ENCODE data around the gene CPA5. TPM values are rescaled to one million over a fixed set of nuclear protein-coding genes. Genes with fewer than 3 reads are reported as not detected.

CPA5 gene
- total RNA-seq, 1 donor from 2014 or later = not detected

DNA sequence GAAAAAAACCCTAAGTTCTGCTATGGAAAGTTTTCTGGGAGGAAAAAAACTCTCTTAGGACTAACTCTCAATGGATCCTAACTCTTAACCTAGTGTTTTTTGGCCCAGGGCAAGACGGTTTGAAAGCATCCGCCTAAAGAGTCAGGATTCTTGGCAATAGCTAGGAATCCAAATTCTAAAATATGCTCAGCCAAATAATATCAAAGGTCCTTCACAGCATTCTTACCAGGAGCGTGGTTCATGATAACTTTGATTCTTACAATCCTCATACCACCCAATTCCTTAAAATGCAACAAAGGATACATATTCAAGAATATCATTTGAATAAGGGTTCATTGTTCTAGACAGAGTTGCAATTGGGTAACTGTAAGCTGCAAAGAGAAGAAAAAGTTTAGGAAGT is 57.0 kb downstream of the CPA5 start:
- no peak overlapping the region for H3K4me3 ChIP-seq (ENCODE audit: low read depth, low read length)
- TF ChIP-seq, protein P1, sequence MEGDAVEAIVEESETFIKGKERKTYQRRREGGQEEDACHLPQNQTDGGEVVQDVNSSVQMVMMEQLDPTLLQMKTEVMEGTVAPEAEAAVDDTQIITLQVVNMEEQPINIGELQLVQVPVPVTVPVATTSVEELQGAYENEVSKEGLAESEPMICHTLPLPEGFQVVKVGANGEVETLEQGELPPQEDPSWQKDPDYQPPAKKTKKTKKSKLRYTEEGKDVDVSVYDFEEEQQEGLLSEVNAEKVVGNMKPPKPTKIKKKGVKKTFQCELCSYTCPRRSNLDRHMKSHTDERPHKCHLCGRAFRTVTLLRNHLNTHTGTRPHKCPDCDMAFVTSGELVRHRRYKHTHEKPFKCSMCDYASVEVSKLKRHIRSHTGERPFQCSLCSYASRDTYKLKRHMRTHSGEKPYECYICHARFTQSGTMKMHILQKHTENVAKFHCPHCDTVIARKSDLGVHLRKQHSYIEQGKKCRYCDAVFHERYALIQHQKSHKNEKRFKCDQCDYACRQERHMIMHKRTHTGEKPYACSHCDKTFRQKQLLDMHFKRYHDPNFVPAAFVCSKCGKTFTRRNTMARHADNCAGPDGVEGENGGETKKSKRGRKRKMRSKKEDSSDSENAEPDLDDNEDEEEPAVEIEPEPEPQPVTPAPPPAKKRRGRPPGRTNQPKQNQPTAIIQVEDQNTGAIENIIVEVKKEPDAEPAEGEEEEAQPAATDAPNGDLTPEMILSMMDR (IDR thresholded peaks at IDR 0.05; ENCODE audit: insufficient read depth, low read length, severe bottlenecking) = no peak
- no peak for FAIRE-seq

DNA sequence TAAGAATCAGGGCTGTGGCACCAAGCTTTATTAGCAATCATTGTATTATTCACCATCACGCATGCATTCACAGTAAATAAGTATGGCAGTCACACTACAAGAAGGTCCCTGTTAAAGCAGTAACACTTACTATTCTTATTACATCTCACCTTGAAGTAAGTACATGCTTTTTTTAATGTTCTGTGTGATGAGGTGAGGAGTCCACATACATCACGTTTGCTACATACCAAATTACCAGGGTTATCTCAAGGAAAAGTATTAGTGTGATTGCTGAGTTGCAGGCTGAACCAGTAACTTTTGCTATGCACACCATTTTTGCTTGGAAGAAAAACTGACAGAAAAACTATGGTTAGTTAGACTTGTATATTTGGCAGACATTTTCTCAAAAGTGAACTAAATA is 60.4 kb downstream of the CPA5 start:
- TF ChIP-seq, protein P1 (IDR thresholded peaks at IDR 0.05; ENCODE audit: insufficient read depth, low read length, severe bottlenecking) = no peak

More for the DNA sequence above, 57.0 kb downstream of the CPA5 start:
- Histone ChIP-seq H3K36me3 (ENCODE audit: control insufficient read depth, insufficient read depth, low read length) (peaks cover 1% of the 10 kb centered on the region), H3K27me3 (ENCODE audit: control insufficient read depth, insufficient read depth, low read length) (no peaks in the 10 kb centered on the region)
- no peak for DNase-seq (ENCODE audit: low read depth)

DNA sequence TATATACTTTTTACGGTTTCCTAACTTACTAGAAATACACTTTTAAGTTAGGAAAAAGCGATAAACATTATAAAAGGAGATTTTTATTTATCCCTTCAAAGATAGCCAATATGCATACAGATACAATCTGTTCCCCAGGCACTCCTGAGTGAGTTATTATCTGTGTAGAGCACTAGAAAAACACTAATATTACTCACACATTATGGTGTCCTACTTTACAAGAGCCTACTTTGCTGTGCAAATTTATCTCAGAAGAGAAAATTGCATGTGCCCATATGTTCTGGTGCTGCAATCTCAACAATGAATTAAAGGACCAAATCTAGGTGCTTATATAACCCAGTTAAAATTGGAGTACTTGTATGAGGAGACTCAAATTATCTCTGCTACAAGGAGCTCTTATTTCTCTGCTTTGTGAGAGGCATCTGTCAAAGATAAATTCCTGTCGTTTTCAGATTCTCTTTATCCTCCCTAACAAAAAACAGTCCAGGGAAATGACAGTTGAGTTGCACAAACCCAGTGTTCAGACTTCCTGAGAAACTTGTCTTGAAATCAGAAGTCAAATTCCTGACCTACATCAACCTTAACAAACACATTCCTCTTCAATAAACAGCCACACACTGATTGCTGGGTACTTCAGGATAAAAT is 64.6 kb downstream of the CPA5 start:
- TF ChIP-seq, protein P1 (IDR thresholded peaks at IDR 0.05; ENCODE audit: insufficient read depth, low read length, severe bottlenecking) = no peak
- DNase-seq (ENCODE audit: low read depth) (no peak), FAIRE-seq (no peak)
- Histone ChIP-seq H3K27me3 (ENCODE audit: control insufficient read depth, insufficient read depth, low read length) (no peaks in the 10 kb centered on the region), H3K36me3 (ENCODE audit: control insufficient read depth, insufficient read depth, low read length) (no peaks in the 10 kb centered on the region), H3K4me3 (ENCODE audit: low read depth, low read length) (no peak overlapping the region)

More for the DNA sequence above, 60.4 kb downstream of the CPA5 start:
- Histone ChIP-seq H3K27me3 (ENCODE audit: control insufficient read depth, insufficient read depth, low read length) (no peaks in the 10 kb centered on the region), H3K36me3 (ENCODE audit: control insufficient read depth, insufficient read depth, low read length) (peaks cover 1% of the 10 kb centered on the region), H3K4me3 (ENCODE audit: low read depth, low read length) (no peak overlapping the region)
- DNase-seq (ENCODE audit: low read depth) = no peak
- no peak for FAIRE-seq

DNA sequence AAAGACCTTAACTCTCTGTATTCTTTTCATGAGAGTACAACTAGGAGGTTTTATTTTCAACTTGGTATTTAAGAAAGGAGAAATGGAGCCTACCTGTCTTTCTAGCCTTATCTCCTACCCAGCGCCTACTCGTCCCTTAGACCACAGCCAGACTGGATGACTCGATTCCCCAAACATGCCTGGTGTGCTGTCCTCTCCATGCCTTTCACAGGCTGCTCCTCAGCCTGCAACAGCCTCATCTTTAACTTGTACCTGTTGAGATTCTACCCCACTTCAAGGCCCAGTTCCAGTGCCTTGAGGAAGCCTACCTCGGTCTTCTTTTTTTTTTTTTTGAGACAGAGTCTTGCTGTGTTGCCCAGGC is 65.1 kb downstream of the CPA5 start:
- DNase-seq (ENCODE audit: low read depth) (peak; percentile 30), FAIRE-seq (no peak)
- no peaks in the 10 kb centered on the region for H3K36me3 ChIP-seq (ENCODE audit: control insufficient read depth, insufficient read depth, low read length)
- TF ChIP-seq, protein P1 (IDR thresholded peaks at IDR 0.05; ENCODE audit: insufficient read depth, low read length, severe bottlenecking) = no peak
- no peaks in the 10 kb centered on the region for H3K27me3 ChIP-seq (ENCODE audit: control insufficient read depth, insufficient read depth, low read length)
- H3K4me3 ChIP-seq (ENCODE audit: low read depth, low read length) = no peak overlapping the region

DNA sequence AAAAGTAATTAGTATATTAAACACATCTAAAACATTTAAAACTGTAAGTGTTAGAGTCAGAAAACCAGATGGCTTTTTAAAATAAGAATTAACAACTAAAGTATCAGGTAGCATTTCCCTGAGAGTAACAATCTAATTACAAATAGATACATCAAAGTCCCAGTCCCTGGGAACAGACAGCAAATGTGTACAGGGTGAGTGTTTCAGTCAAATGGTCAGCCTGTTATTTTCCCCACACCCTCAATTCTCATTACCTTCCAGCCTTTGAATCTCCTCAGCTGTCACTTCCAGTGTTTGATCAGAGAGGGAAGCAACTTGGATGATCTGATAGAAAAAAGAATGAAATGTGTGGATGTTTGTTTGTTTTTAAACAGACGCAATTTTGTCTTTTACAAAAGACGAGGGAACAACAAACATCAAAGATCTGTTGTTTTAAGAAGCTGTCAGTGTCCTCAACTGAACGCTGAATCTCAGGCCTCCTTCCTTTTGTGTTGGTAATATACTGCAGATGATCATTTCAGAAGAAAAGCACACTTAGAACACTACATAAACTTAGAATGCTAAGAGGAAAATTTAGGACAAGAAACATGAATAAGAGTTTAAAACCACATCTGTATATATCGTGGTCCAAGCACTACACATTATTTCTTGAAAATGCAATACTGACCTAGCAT is 66.4 kb downstream of the CPA5 start:
- H3K4me3 ChIP-seq (ENCODE audit: low read depth, low read length) = no peak overlapping the region
- TF ChIP-seq, protein P1 (IDR thresholded peaks at IDR 0.05; ENCODE audit: insufficient read depth, low read length, severe bottlenecking) = no peak
- no peaks in the 10 kb centered on the region for H3K27me3 ChIP-seq (ENCODE audit: control insufficient read depth, insufficient read depth, low read length)
- FAIRE-seq (no peak), DNase-seq (ENCODE audit: low read depth) (no peak)
- no peaks in the 10 kb centered on the region for H3K36me3 ChIP-seq (ENCODE audit: control insufficient read depth, insufficient read depth, low read length)

Measured in bronchial epithelial cell (primary cell).